Stomach (tissue), 9 donors: Measurements from ENCODE around the gene GJB3. TPM values are rescaled to one million over a fixed set of nuclear protein-coding genes. Genes with fewer than 3 reads are reported as not detected.

ENCODE experiments used
- DNase-seq, 2 donors: peaks; one replicate each; pipeline versions ENCODE4 v3.0.0 to v3.0.0-alpha.2; 2013 to 2019
- H3K27ac ChIP-seq, 5 donors: fragments of 200-600 bp in 4 of 5; sonication (generic) in 4 of 5; one replicate each; pipeline ENCODE4 v1.5.1; 2013 to 2019; ENCODE audit warnings: mild to moderate bottlenecking in 1 of 5, moderate library complexity in 1 of 5
- H3K27me3 ChIP-seq, 3 donors: fragments of 200-600 bp; sonication (generic); one replicate each; pipeline ENCODE4 v1.5.1; 2017 to 2019; ENCODE audit warnings: mixed run types in 1 of 3
- H3K36me3 ChIP-seq, 4 donors: fragments of 200-600 bp; sonication (generic); 1 replicate in 3 of 4; 2 replicates in 1 of 4; pipeline ENCODE4 v1.5.1; 2016 to 2019
- H3K4me1 ChIP-seq, 4 donors: fragments of 200-600 bp; sonication (generic); one replicate each; pipeline ENCODE4 v1.5.1; 2016 to 2019
- H3K4me3 ChIP-seq, 4 donors: fragments of 200-600 bp; sonication (generic) in 3 of 4; one replicate each; pipeline ENCODE4 v1.5.1; 2016 to 2019; ENCODE audit warnings: mild to moderate bottlenecking in 1 of 4
- H3K9me3 ChIP-seq, 4 donors: fragments of 200-600 bp; sonication (generic); one replicate each; pipeline ENCODE4 v1.5.1; 2016 to 2019
- EP300 ChIP-seq: sonication (generic); formaldehyde crosslinking; IDR thresholded peaks from one replicate; pipeline ENCODE4 v1.6.1; 2017; ENCODE audit warnings: antibody characterized with exemption
- POLR2A ChIP-seq, 4 donors: fragments of 450-650 bp; IDR thresholded peaks; one replicate each; pipeline ENCODE4 v1.6.1; 2016; ENCODE audit warnings: antibody characterized with exemption in 4 of 4, control low read depth in 2 of 4, mild to moderate bottlenecking in 1 of 4, moderate library complexity in 1 of 4
- POLR2AphosphoS5 ChIP-seq, 3 donors: sonication (generic); formaldehyde crosslinking; IDR thresholded peaks; one replicate each; pipeline ENCODE4 v1.6.1; 2016; ENCODE audit warnings: antibody characterized with exemption in 3 of 3
- WGBS, 5 donors: extraction: QIAGEN DNeasy Blood & Tissue Kit in 3 of 5; methylation state at CpG; one replicate each; pipeline versions ENCODE4 v1.1.5 to v1.1.7; 2013 to 2018; 5-methylcytosine and 5-hydroxymethylcytosine counted together
- intact Hi-C: fragments of 100-400 bp; cut with DNase I; formaldehyde crosslinking; loops from one replicate; pipeline ENCODE4 v1.15.1; 2023; ENCODE audit warnings: low total_unique reads
- polyA plus RNA-seq, 3 donors: library from polyadenylated mRNA; stranded (reverse); fragments of 200-250 nt; gene quantifications; one replicate each; pipeline ENCODE4 v1.2.3, GENCODE V29; 2013
- total RNA-seq, 5 donors: library from RNA; depleted of rRNA; stranded (reverse); fragments of >200 nt; gene quantifications; one replicate each; pipeline versions ENCODE4 v1.1.0 to v1.2.3, GENCODE V29; 2014 to 2016
- TF ChIP-seq, protein P1 (sequence below), 7 experiments: fragments of 450-650 bp in 4 of 7; fragments of 200-600 bp in 3 of 7; sonication (generic) in 3 of 7; IDR thresholded peaks; one replicate each; pipeline ENCODE4 v1.5.1; 2016 to 2019; ENCODE audit warnings: antibody characterized with exemption in 7 of 7, control low read depth in 2 of 7, mild to moderate bottlenecking in 1 of 7
- donor health status: healthy with polysubstance abuse.
- donor health status: Bipolar disorder and iron deficiency.
- donor health status: healthy.

The GJB3 gene
- total and polyA plus RNA-seq, 8 donors = 0.58 to 32.3 (median 1.8) TPM; not detected in 1

GRCh38 chr1:34822202-34822601, 41.2 kb downstream of the GJB3 start:
- Histone ChIP-seq H3K36me3 (no peaks in the 10 kb centered on the region), H3K9me3 (peaks cover 0 to 8% (median 0%) of the 10 kb centered on the region in 4 donors), H3K27ac (no peak overlapping the region), H3K27me3 (no peaks in the 10 kb centered on the region), H3K4me1 (peaks cover 10 to 21% (median 17%) of the 10 kb centered on the region in 4 donors), H3K4me3 (no peak overlapping the region)
- WGBS, 5 donors = 74 to 83% (median 80%) methylated on average over 3 of the region's 3 CpGs
- DNase-seq = no peak
- intact Hi-C loops = no loop called here
- TF ChIP-seq POLR2AphosphoS5 (IDR thresholded peaks at IDR 0.05) = no peak
- TF ChIP-seq EP300 = no peak

GRCh38 chr1:34824817-34825454, 43.9 kb downstream of the GJB3 start:
- intact Hi-C loops = no loop called here
- no peaks in the 10 kb centered on the region for H3K27me3 ChIP-seq
- DNase-seq = no peak
- peaks cover 10 to 21% (median 17%) of the 10 kb centered on the region in 4 donors for H3K4me1 ChIP-seq
- H3K9me3 ChIP-seq = peaks cover 0 to 8% (median 0%) of the 10 kb centered on the region in 4 donors
- no peak for TF ChIP-seq EP300
- TF ChIP-seq, protein P1, sequence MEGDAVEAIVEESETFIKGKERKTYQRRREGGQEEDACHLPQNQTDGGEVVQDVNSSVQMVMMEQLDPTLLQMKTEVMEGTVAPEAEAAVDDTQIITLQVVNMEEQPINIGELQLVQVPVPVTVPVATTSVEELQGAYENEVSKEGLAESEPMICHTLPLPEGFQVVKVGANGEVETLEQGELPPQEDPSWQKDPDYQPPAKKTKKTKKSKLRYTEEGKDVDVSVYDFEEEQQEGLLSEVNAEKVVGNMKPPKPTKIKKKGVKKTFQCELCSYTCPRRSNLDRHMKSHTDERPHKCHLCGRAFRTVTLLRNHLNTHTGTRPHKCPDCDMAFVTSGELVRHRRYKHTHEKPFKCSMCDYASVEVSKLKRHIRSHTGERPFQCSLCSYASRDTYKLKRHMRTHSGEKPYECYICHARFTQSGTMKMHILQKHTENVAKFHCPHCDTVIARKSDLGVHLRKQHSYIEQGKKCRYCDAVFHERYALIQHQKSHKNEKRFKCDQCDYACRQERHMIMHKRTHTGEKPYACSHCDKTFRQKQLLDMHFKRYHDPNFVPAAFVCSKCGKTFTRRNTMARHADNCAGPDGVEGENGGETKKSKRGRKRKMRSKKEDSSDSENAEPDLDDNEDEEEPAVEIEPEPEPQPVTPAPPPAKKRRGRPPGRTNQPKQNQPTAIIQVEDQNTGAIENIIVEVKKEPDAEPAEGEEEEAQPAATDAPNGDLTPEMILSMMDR (IDR thresholded peaks at IDR 0.05) = no peak
- 48 to 86% (median 62%) methylated on average over 3 of the region's 3 CpGs for WGBS, 5 donors
- H3K4me3 ChIP-seq = peak overlapping the region in 1 of 4 donors; percentile 6
- H3K27ac ChIP-seq = peak overlapping the region; percentile 16 to 77 (median 74)
- no peaks in the 10 kb centered on the region for H3K36me3 ChIP-seq

- TF ChIP-seq POLR2AphosphoS5 (IDR thresholded peaks at IDR 0.05) (peak in 2 of 3 donors; percentile 45 to 73), EP300 (no peak), POLR2A (IDR thresholded peaks at IDR 0.05) (no peak)
- TF ChIP-seq, protein P1 (IDR thresholded peaks at IDR 0.05) = no peak
- Histone ChIP-seq H3K9me3 (peaks cover 0 to 8% (median 0%) of the 10 kb centered on the region in 4 donors), H3K36me3 (no peaks in the 10 kb centered on the region), H3K4me1 (peaks cover 10 to 21% (median 17%) of the 10 kb centered on the region in 4 donors), H3K4me3 (peak overlapping the region in 1 of 4 donors; percentile 6), H3K27me3 (no peaks in the 10 kb centered on the region), H3K27ac (peak overlapping the region; percentile 16 to 77 (median 74))
- peak; percentile 70 to 75 for DNase-seq
- intact Hi-C loops = no loop called here
- 30 to 59% (median 39%) methylated on average over 9 to 11 of the region's 11 CpGs for WGBS, 5 donors
Measured at GRCh38 chr1:34825455-34826091, 44.6 kb downstream of the GJB3 start.

DNA sequence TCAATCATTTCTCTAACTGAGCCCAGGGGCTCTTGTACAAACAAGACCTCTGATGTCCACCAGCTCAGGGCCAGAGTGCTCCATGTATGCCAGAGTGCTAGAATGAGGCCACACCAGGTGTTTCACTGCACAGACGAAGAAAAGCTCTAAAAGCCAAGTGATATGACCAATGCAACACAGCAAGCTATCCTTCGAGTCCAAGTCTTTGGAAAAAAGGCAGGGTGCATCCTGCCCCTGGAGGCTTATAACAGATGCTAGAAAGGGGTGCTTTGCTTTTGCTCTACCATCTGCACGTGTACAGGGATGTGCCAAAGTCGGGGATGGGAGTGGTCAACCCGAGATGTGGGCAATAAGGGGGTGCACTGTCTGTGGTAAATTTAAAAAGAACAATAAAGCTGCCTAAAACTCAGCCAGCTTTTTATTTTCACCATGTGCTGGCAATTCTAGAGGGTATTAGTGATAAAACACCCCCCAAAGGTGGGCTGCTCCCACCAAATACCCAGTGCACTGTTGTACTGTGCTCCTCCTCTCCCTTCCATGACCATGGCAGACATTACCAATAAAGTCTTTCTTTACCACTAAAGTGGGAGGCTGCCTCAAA, 46.4 kb downstream of the GJB3 start:
- TF ChIP-seq POLR2AphosphoS5 (IDR thresholded peaks at IDR 0.05) (no peak), POLR2A (IDR thresholded peaks at IDR 0.05) (no peak), EP300 (no peak)
- TF ChIP-seq, protein P1 (IDR thresholded peaks at IDR 0.05) = no peak
- intact Hi-C loops = no loop called here
- WGBS, 5 donors = 81 to 87% (median 84%) methylated on average over 5 of the region's 5 CpGs

More for the DNA sequence above, 46.4 kb downstream of the GJB3 start:
- H3K4me1 ChIP-seq = peaks cover 10 to 24% (median 18%) of the 10 kb centered on the region in 4 donors
- no peak overlapping the region for H3K27ac ChIP-seq
- H3K9me3 ChIP-seq = peaks cover 0 to 8% (median 0%) of the 10 kb centered on the region in 4 donors
- DNase-seq = no peak
- peaks cover 0 to 10% (median 3%) of the 10 kb centered on the region in 4 donors for H3K36me3 ChIP-seq
- no peaks in the 10 kb centered on the region for H3K27me3 ChIP-seq
- H3K4me3 ChIP-seq = no peak overlapping the region
